Adrenal gland (tissue), 5 donors: ENCODE measurements around the gene FAM227B.

ENCODE experiments used
- CTCF ChIP-seq, 6 experiments: fragments of 450-650 bp in 4 of 6; fragments of 200-600 bp in 2 of 6; sonication (generic) in 1 of 6; IDR thresholded peaks; 1 replicate in 5 of 6; 2 replicates in 1 of 6; pipeline versions ENCODE4 v1.5.1 to v1.8.0; 2016 to 2021; ENCODE audit warnings: antibody characterized with exemption in 6 of 6, mild to moderate bottlenecking in 2 of 6, moderate library complexity in 1 of 6
- POLR2A ChIP-seq, 2 donors: fragments of 450-650 bp; IDR thresholded peaks; one replicate each; pipeline ENCODE4 v1.6.1; 2017; ENCODE audit warnings: antibody characterized with exemption in 2 of 2, mild to moderate bottlenecking in 2 of 2, moderate library complexity in 1 of 2
- donor health status: DM: no; HTN: no; CAD: no.

- TF ChIP-seq POLR2A (IDR thresholded peaks at IDR 0.05) (no peak), CTCF (IDR thresholded peaks at IDR 0.05) (no peak)
Measured at GRCh38 chr15:49380912-49381311, 239.7 kb downstream of the FAM227B start.
